ENCODE measurements around the gene SLIT3. TPM values are rescaled to one million over a fixed set of nuclear protein-coding genes. Genes with fewer than 3 reads are reported as not detected.

Gene SLIT3
- total and polyA plus RNA-seq, 9 of the 15 experiments (the other 6 are each of a cell fraction or from before 2014, with no cell fraction given), result 0.01 to 0.04 TPM; not detected in 7

- CTCF ChIA-PET (ENCODE audit: low intra/inter-chr PET ratio), result no interaction called here
- 0% methylated on average over 6 of the region's 6 CpGs for WGBS (ENCODE audit: insufficient coverage, low coverage, missing lambda C conversion rate)
- Histone ChIP-seq H4K20me1 (replicated peaks; ENCODE audit: control insufficient read depth, insufficient read depth, low read length) (no peaks in the 10 kb centered on the region), H3K4me1 (replicated peaks in 1 of 2; ENCODE audit: control insufficient read depth in 2 of 2, insufficient read depth in 2 of 2, low read length in 2 of 2) (no peaks in the 10 kb centered on the region), H3K79me2 (ENCODE audit: control insufficient read depth, insufficient read depth, low read length) (no peaks in the 10 kb centered on the region), H2AFZ (ENCODE audit: low read depth, low read length) (no peak overlapping the region), H3K4me3 (no peak overlapping the region), H3K36me3 (ENCODE audit: control insufficient read depth, insufficient read depth, low read length) (no peaks in the 10 kb centered on the region), H3K27me3 (ENCODE audit: control insufficient read depth in 2 of 2, insufficient read depth in 2 of 2, low read length in 2 of 2) (peaks cover 2 to 25% of the 10 kb centered on the region in 2 experiments; a peak in 4 of 5 replicates), H3K4me2 (ENCODE audit: insufficient read depth, low read length) (no peak overlapping the region), H3K27ac (ENCODE audit: extremely low read depth, low read depth, low read length) (no peak overlapping the region), H3K9me1 (ENCODE audit: control insufficient read depth, insufficient read depth, low read length) (no peaks in the 10 kb centered on the region), H3K9me3 (replicated peaks; ENCODE audit: control insufficient read depth, insufficient read depth, low read depth, low read length) (no peaks in the 10 kb centered on the region), H3K9ac (ENCODE audit: insufficient read depth in 1 of 2, low read depth in 2 of 2, low read length in 2 of 2) (no peak overlapping the region)
- FAIRE-seq, result no peak
- TF ChIP-seq AFF4 (CRISPR knock-in tag; IDR thresholded peaks at IDR 0.05) (no peak), HMG20B (CRISPR knock-in tag; IDR thresholded peaks at IDR 0.05) (no peak), NR1H2 (CRISPR knock-in tag; IDR thresholded peaks at IDR 0.05) (no peak), RFX7 (CRISPR knock-in tag; IDR thresholded peaks at IDR 0.05) (no peak), ZFPM2 (CRISPR knock-in tag; IDR thresholded peaks at IDR 0.05) (no peak), HDAC2 (IDR thresholded peaks at IDR 0.05) (no peak), ETS1 (conservative IDR thresholded peaks at IDR 0.05; ENCODE audit: control insufficient read depth, low read depth, low read length) (no peak), POLR3G (IDR thresholded peaks at IDR 0.05; ENCODE audit: extremely low read depth, insufficient read length, insufficient replicate concordance) (no peak)
- in situ Hi-C loops (cut with MboI) (no loop called here), intact Hi-C loops (cut with micrococcal nuclease) (no loop called here)
- DNase-seq (ENCODE audit: extremely low read depth in 1 of 4, low spot score in 3 of 4), result no peak
- no peak for ATAC-seq
- POLR2A ChIA-PET, result interaction anchor here (0.6 to 0.8 kb wide), 3 partner anchors 13 to 278 kb away, joined by 3 read pairs; no protein-coding TSS in a partner anchor
- no TSS peak for BruUV-seq (replicated peaks)
These were observed 441.9 kb downstream of the SLIT3 start for GRCh38 chr5:168858994-168859393.
